Dermis blood vessel endothelial cell (primary cell): Measurements from ENCODE around the gene RNF126. TPM values are rescaled to one million over a fixed set of nuclear protein-coding genes. Genes with fewer than 3 reads are reported as not detected.
"Not testable (repeated sequence)": the region's sequence is repeated elsewhere in the genome, so short reads cannot be mapped to it uniquely, and the experiment has no call there.

Experiments
- DNase-seq: peaks from one replicate; pipeline ENCODE4 v3.0.0; 2010
- total RNA-seq: library from RNA; depleted of rRNA; stranded (reverse); fragments of >200 nt; gene quantifications from 2 replicates; pipeline ENCODE4 v1.2.3, GENCODE V29; 2014

Gene RNF126
- total RNA-seq, 1 donor from 2014 or later, result 25.0 TPM

DNA sequence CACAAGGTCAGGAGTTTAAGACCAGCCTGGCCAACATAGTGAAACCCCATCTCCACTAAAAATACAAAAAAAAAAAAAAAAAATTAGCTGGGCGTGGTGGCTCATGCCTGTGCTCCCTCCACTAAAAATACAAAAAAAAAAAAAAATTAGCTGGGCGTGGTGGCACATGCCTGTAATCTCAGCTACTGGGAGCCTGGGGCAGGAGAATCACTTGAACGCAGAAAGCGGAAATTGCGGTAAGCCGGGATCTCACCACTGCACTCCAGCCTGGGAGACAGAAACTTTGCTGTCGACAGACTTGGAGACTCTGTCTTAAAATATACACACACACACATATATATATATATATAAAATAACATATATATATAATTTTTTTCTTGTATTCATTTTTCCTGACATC lies 36.4 kb downstream of the RNF126 start:
- DNase-seq, result not testable (repeated sequence)

DNA sequence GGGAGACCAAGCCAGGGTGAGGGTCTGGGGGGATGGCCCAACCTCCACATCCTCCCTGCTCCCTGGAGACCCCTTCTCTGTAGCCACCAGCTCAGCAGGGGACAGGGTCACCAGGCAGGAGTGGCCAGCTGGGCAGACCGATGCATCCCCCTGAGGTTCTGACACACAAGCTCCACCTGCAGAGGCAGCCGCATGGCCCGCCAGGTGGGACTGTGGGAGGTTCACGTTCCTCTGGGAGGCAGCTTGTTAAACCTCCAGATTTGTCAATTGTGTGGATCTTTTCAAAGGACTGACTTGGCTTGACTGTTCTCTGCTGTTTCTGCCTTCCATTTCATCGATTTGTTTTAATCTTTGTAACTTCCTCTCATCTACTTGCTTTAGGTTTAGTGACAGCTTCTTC lies 37.8 kb downstream of the RNF126 start:
- DNase-seq, result no peak

DNA sequence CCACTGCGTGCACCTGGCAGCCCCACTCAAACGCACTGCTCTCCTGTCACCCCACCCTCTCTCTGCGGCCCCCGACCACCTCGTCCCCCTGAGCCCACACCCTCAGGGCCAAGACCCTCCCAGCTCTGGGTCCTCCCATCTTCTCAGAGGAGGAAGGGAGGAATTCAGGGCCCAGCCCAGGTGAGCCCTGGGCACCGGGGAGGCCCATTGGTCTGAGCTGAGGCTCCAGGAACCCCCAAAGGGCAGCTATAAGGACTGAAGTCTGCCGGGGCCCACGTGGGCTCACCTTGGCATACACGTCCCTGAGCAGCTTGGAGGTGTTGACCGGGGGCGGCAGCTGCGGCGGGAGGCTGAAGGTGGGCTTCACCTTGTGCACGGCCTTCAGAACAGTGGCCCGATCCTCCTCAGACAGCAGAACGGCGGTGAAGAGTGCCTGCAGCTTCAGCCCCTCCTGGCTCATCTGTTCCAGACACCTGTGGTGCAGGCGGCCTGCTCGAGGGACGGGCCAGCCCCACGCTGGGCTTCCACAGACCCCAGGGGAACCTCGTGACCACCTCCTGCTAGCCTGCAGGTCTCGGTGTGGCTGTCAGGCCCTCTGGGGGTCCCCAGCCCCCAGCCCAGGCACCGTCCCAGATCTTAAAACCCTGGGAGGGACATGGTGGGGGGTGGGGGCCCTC lies 38.4 kb downstream of the RNF126 start:
- DNase-seq, result no peak

DNA sequence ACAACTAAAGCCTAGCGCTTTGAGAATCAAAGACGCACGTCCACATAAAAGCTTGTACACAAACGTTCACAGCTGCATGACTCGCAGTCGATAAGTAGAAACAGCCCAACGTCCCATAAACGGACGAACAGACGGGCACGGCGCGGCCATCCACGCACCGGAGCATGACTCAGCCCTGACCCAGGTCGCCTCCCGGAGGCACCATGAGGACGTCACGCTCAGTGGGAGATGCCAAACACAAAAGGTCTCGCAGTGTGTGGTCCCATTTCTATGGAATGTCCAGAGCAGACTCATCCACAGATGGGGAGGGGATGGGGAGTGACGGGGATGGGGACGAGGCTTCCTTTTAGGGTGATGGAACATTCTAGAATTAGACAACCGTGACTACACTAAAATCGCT lies 39.0 kb downstream of the RNF126 start:
- DNase-seq, result peak; percentile 59

DNA sequence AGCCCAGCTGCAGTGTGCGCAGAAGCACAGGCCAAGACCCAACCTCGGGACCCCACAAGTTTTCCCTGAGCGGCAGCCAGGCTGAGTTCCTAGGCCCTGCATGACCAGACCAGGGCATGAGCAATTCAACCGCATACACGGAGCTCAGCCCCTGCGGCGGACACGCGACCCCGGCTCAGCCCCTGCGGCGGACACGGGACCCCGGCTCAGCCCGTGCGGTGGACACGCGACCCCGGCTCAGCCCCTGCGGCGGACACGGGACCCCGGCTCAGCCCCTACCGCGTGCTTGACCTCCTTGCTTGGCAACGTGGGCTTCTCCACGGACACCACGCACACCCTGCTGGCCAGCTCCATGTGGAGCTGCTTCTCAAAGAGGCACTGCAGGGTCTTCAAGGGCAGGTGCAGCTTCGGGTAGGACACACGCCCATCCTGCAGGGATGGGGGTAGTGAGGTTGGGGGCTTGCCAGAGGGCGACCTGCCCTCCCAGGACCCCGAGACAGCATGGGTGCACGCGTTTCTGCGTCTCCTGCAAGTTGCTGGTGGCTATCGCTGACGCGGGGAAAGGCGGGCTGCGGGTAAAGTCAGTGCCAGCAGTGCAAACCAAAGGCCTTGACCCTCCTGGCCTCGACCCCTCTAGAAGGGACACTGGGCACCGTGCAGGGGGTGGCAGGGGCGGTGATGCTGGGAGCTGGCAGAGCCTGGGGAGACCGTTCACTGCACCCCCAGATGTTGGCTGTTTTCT lies 39.7 kb downstream of the RNF126 start:
- no peak for DNase-seq

DNA sequence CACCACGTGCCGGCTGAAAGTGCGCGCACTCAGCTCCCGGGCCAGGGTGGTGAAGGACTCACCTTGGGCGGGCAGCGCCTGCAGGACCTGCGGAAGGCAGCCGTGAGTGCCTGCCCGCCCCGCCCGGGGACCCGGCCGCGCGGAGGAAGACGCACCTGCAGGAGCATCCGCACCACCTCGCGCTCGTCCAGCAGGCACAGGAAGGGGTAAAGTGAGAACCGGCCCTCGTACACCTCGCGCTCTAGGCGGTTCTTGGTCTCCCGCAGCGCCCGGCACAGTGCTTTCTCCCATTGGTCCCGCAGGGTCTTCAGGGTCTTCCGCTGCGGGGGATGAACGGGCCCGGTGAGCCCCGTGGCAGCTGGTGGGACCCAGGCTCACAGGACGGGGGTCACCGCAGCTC lies 40.3 kb downstream of the RNF126 start:
- no peak for DNase-seq

DNA sequence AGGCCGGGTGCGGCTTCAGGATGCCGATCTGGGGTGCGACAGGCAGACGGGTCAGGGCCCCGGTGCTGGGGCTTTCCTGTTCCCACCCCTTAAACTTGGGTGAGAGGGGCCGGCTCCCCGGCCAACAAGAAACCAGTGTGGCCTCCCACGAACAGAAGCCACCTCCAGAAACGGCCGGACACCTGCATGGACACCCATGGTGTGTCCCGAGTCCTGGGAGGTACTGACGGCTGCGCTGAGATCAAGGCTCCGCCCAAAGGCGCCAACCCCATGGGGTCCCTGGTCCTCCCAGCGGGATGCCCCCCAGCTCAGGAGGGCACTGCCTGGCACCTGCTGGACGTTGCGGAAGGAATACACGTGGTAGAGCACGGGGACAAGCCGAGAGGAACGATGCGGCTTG lies 41.2 kb downstream of the RNF126 start:
- no peak for DNase-seq

DNA sequence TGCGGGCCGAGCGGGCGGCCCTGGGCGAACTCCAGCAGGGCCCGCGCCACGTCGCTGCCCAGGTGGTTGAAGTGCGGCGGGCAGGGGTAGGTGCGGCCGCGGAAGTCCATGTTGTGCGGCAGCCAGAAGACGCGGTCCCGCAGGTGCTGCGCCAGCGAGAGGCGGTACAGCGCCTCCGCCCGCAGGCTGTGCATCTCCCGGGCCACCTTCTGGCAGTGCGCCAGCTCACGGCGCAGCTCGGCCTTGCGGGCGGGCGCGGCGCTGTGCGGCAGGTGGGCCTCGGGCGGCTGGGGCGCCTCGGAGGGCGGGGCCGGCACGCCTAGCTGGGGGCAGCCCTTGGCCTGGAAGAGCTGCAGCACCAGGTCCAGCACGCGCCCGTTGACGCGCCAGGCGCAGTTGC lies 41.8 kb downstream of the RNF126 start:
- not testable (repeated sequence) for DNase-seq

DNA sequence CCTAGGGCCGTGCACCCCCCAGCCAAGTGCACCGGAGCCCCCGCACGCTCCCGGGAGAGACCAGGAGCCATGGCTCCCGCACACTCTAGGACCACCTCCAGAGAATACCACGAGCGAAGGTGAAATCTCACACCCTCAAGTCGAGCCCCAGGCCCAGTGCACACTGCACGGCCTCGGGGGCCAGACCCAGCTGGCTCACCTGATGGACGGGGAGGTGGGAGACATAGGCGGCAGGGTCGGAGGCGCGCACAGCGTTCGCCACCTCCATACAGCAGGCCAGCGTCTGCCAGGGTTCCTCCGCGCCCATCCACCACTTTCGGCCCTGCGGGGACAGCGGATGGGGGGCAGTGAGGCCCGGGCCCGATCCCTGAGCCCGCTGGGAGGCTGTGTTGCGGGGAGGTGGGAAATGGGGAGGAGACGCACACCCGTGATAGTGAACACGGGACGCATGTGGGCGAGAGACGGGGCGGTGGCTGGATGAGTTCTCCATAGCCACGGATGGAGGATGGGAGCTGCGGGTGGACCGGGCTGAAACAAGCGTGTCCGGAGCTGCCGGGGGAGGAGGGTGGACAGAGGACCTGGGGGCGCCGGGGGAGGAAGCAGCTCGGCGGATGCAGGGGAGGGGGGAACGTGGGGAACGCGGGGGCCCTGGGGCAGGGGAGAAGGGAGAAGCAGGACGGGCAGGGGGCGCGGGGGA lies 42.7 kb downstream of the RNF126 start:
- no peak for DNase-seq

DNA sequence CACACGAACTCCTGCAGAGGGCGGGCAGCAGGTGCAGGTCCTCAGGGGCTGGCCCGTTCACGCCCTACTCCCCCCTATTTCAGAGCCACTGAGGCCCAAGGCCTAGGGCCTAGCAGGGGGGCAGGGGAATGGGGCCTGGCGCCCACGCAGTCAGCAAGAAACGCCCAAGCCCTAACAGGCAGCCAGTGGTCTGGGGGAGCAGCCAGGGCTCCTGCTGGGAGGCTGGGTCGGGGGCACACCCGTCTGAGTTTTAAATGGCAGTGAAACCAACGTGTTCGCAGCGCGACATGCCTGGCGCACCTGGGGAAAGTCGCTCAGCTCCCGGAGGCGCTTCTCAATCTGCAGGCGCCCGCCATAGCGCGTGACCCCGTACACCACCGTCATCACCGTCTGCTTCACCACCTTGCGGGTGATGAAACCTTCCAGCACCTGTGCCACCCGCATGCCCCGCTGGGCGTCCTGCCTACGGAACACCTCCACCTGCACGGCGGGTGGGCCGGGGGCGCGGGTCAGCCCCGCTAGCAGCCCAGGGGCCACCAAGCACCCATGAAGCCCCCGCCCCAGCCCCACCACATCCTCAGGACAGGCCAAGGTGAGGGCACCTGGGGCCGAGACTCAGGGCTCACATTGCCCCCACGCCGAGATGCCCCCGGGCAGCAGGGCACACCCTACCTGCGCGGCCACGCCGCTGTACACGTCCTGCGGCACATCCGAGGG lies 43.6 kb downstream of the RNF126 start:
- no peak for DNase-seq

DNA sequence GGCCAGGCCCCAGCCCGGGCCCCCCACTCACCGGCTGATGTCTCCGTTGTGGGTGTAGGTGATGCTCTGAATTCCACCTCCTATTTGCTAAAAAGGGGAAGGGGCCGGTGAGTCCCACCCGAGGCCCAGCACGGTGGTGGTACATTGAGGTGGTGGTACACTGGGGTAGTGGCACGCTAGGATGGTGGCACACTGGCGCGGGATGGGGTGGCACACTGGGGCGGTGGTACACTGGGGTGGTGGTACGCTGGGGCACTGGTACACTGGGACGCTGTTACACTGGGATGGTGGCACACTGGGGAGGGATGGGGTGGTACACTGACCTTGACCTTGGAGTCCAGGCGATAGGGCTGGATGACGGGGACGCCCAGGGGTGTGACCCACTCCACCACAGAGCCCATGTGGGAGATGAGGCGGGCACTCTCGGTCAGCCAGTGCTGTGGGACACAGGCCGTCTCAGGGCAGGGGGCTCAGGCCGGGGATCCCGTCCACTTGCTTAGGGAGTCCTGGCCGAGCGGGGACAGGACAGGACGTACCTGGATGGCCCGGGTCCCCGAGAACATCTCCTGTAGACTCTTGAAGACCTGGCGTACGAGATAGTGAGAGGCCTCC lies 44.2 kb downstream of the RNF126 start:
- no peak for DNase-seq

DNA sequence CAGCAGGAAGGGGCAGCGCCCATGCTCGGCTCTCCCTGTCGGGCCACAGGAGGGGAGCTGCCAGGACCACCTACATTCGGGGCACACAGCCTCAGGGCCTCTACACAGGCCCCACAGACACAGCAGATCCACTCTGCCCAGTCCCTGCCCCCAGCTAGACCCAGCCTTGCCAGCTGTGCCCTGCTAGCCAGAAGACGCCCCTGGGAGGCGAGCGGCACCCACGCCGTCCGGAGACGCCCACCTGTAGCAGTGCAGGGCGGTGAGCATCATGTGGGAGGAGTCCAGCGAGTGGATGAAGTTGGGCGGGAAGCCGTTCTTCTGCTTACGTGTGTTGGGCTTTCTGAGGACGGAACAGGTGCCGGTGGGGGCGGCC lies 44.8 kb downstream of the RNF126 start:
- no peak for DNase-seq

DNA sequence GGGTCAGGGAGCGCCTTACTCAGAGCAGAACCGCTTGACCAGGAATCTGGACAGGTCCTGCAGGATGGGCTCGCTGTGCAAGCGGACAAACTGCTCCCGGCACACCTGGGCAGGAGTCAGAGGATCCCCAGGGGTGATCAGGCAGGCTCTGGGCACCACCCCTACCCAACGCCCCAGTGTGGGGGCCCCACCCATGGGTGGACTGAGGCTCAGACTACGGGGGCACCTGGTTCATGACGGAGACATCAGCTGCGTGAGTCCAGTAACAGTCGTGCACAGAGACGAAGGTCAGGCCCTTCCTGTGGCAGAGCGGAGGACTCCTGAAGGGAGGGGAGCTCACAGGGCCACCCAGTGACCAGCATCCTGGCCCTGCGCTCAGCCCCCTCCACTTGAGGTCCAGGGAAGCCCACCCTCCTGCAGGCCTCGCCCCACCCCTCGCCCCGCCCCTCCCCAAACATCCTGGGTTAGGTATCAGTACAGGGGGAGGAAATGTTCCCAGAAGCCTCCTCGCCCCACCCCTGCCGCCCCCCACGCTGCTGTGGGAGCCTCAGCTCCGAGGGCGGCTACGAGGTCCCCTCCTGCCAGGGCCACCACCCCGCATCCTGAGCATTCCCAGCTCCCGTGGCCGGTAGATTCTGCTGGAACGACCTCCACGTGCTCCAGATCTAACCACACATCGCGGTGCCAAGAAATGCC lies 45.3 kb downstream of the RNF126 start:
- no peak for DNase-seq

DNA sequence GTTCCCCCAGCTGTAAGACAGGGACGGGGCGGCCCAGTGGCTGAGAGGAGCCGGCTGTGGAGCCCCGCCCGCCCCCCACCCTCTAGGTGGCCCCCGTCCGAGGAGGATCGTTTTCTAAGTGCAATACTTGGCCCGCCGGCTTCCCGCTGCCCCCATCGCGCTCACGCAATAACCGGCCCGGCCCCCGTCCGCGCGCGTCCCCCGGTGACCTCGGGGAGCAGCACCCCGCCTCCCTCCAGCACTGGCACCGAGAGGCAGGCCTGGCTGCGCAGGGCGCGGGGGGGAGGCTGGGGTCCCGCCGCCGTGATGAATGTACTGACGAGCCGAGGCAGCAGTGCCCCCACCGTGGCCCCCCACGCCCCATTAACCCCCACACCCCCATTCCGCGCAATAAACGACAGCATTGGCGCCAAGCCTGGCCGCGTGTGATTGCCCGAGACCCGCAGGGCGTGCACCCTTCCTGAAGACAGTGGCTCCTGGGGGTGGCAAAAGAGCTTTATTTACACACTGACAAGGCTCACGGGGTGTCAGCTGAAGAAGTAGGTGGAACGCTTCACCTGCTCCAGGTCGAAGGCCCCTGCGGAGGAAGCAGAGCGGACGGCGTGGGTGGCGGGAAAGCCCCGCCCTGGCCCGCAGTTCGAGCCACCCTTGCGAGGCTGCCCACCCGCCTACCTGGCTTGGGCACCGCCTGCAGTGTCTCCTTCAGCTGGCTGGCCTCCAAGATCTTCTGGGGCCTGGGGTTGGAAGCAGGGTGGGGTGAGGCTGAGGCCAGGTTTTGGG lies 46.1 kb downstream of the RNF126 start:
- no peak for DNase-seq

DNA sequence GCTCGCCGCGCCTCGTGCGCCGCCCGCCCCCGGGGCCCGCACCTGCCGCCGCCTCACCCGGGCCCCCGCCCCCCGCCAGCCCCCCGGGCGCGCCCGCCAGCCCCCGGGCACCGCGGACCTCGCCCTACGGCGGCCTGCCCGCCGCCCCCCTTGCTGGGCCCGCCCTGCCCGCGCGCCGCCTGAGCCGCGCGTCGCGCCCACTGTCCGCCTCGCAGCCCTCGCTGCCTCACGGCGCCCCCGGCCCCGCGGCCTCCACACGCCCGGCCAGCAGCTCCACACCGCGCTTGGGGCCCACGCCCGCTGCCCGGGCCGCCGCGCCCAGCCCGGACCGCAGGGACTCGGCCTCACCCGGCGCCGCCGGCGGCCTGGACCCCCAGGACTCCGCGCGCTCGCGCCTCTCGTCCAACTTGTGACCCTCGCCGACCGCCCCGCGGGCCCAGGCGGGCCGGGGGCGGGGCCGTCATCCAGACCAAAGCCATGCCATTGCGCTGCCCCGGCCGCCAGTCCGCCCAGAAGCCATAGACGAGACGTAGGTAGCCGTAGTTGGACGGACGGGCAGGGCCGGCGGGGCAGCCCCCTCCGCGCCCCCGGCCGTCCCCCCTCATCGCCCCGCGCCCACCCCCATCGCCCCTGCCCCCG lies 46.8 kb downstream of the RNF126 start:
- DNase-seq, result no peak

DNA sequence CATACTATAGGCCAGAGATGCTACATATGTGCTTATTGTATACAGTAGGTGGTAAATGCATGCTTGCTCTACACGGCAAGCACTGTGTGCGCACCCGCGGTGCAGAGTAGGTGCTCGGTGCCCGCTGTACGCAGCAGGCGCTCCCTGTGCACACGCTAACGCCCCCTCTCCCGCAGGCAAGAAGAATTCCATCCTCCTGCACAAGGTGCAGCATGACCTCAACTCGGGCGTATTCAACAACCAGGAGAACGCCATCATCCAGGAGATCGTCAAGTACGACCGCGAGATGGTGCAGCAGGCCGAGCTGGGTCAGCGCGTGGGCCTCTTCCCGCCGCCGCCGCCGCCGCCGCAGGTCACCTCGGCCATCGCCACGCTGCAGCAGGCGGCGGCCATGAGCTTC lies 47.4 kb downstream of the RNF126 start:
- peak; percentile 44 for DNase-seq

DNA sequence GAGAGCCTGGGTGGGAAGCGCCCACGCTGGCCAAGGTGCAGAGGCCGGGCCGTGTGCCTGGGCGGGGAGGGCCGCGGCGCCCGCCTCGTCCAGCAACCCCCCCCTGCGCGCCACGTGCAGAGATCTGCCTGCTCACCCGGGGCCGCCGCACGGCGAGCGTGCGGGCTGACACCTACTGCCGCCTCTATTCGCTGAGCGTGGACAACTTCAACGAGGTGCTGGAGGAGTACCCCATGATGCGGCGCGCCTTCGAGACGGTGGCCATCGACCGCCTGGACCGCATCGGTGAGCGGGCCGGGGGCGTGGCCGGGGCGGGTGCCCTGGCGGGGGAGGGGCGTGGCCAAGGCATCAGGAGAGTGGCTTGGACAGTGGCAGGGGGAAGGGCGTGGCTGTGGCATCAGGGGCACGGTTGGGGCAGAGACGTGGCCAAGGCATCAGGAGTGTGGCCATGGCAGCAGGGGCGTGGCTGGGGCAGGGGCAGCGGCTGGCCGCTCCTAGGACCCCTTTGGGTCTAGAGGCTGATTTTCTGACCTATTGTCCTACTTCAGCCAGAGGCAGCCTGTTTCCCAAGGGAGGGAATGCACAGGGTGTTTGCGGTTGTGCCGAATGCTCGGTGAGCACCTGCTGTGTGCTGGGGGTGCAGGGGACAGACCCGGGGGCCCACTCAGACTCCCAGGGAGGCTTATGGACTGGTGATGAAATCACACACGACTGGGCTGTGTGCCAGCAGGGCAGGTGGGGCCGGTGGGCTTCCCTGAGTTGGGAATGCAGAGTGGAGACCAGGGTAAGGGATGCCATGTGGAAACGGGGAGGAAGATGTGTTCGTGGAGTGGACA lies 49.1 kb downstream of the RNF126 start:
- no peak for DNase-seq

DNA sequence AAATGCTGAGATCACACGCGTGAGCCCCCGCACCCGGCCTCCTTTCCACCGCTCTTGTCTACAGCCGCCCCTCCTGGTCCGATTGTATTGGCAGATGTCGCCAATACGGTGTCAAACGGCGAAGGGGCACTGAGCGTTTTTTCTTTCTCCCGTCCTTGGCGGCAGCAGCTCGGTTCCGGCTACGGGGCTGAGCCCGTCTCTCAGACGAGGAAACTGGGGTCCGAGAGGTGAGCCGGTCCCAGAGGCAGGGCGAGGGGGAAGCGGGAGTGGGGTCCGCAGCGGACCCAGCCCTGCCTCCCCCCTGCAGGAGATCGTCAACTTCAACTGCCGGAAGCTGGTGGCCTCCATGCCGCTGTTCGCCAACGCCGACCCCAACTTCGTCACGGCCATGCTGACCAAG lies 50.1 kb downstream of the RNF126 start:
- no peak for DNase-seq

DNA sequence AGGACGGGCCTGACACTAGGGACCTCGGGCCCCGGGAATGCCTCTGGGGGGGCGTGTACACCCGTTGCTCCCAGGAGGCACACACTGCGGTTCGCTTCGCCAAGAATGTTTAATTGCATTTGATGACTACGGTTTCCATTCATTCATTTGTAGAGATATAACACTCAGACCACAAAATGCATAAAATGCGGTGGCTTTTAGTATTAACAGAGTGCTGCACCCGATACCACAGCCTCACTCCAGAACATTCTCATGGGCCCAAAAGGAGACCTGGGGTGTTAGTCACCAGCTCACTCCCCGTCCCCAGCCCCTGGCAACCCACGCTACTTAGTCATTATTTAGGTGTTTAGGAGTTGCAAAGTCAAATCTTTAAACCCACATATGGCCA lies 51.5 kb downstream of the RNF126 start:
- no peak for DNase-seq
